K562 (cell line): ENCODE results near the gene LCMT2. TPM values are rescaled to one million over a fixed set of nuclear protein-coding genes. Genes with fewer than 3 reads are reported as not detected.

ENCODE experiments used
- CXXC5 ChIP-seq: fragments of 250-450 bp; sonication (Bioruptor Pico); IDR thresholded peaks from 2 replicates; pipeline ENCODE4 v1.8.0; 2022; ENCODE audit warnings: inconsistent platforms, mild to moderate bottlenecking, moderate library complexity
- DDX20 ChIP-seq: fragments of 450-650 bp; IDR thresholded peaks from 2 replicates; pipeline ENCODE4 v1.6.1; 2016; ENCODE audit warnings: missing genetic modification characterization, low read depth, mild to moderate bottlenecking, missing compliant biosample characterization, moderate library complexity
- FUS ChIP-seq: fragments of 200-400 bp; formaldehyde crosslinking; optimal IDR thresholded peaks from 2 replicates; pipeline ENCODE3; 2017; ENCODE audit warnings: low read depth, low read length
- IRF9 ChIP-seq: fragments of 450-650 bp; IDR thresholded peaks from 2 replicates; pipeline ENCODE4 v1.6.1; 2016; ENCODE audit warnings: missing biosample characterization, missing genetic modification characterization
- KLF1 ChIP-seq: fragments of 450-650 bp; IDR thresholded peaks from 2 replicates; pipeline ENCODE4 v1.6.1; 2016; ENCODE audit warnings: missing genetic modification characterization, missing compliant biosample characterization
- MTA2 ChIP-seq: fragments of 450-650 bp; IDR thresholded peaks from 2 replicates; pipeline ENCODE4 v1.6.1; 2016; ENCODE audit warnings: low read depth
- MYNN ChIP-seq, 2 experiments: sonication (generic); formaldehyde crosslinking in 1 of 2; IDR thresholded peaks; 2 replicates each; pipeline versions ENCODE4 v1.5.0 to v1.6.1; 2016 to 2020; ENCODE audit warnings: antibody characterized with exemption in 1 of 2, missing genetic modification reagents in 1 of 2
- NFE2L1 ChIP-seq: fragments of 450-650 bp; IDR thresholded peaks from 2 replicates; pipeline ENCODE4 v1.6.1; 2016; ENCODE audit warnings: missing genetic modification characterization, low read depth, mild to moderate bottlenecking, missing compliant biosample characterization, moderate library complexity, borderline replicate concordance
- PRPF4 ChIP-seq: fragments of 200-400 bp; formaldehyde crosslinking; IDR thresholded peaks from one replicate; pipeline ENCODE4 v1.6.1; 2017; ENCODE audit warnings: low read length, low read depth, mild to moderate bottlenecking; ENCODE audit not compliant: insufficient read depth, poor library complexity, severe bottlenecking
- RFX5 ChIP-seq: IDR thresholded peaks from 2 replicates; pipeline ENCODE4 v1.6.1; 2011; ENCODE audit warnings: low read depth, mild to moderate bottlenecking, improper control_type of control experiment, low read length
- TCF7L2 ChIP-seq: fragments of 150-350 bp; IDR thresholded peaks from 2 replicates; pipeline ENCODE4 v1.6.1; 2016; ENCODE audit warnings: low read depth, mild to moderate bottlenecking, low read length, moderate library complexity
- TFE3 ChIP-seq: fragments of 450-650 bp; formaldehyde crosslinking; IDR thresholded peaks from 2 replicates; pipeline ENCODE4 v1.4.0; 2020; ENCODE audit warnings: mild to moderate bottlenecking, mixed read lengths
- THAP7 ChIP-seq: fragments of 250-450 bp; sonication (Bioruptor Pico); IDR thresholded peaks from 2 replicates; pipeline ENCODE4 v1.5.0; 2021
- U2AF2 ChIP-seq: fragments of 200-400 bp; formaldehyde crosslinking; optimal IDR thresholded peaks from 2 replicates; pipeline ENCODE3; 2017; ENCODE audit warnings: low read depth, mild to moderate bottlenecking, low read length
- YBX1 ChIP-seq: fragments of 450-650 bp; IDR thresholded peaks from 2 replicates; pipeline ENCODE4 v1.7.1; 2016; ENCODE audit warnings: mild to moderate bottlenecking
- ZBTB12 ChIP-seq: fragments of 250-450 bp; sonication (Bioruptor Pico); IDR thresholded peaks from 2 replicates; pipeline ENCODE4 v1.4.0; 2020
- ZNF707 ChIP-seq: fragments of 250-450 bp; sonication (Bioruptor Pico); conservative IDR thresholded peaks from 2 replicates; pipeline ENCODE4 v1.8.0; 2022; ENCODE audit warnings: inconsistent platforms, mild to moderate bottlenecking, moderate library complexity
- ZNF717 ChIP-seq: fragments of 250-450 bp; sonication (Bioruptor Pico); IDR thresholded peaks from 2 replicates; pipeline ENCODE4 v1.5.0; 2021
- polyA plus RNA-seq, 8 experiments: library from polyadenylated mRNA; depleted of rRNA in 4 of 8; stranded (reverse) in 5 of 8; unstranded in 3 of 8; fragments of >200 nt; fragmentation: Nextera tagmentation in 2 of 8; fragmentation: Illumina TruSeq in 1 of 8; extraction: Ambion mirVana in 2 of 8; extraction: Trizol in 1 of 8; gene quantifications; 2 replicates each; pipeline versions ENCODE4 v1.2.1 to v1.2.3, GENCODE V29; 2011 to 2014; ENCODE audit warnings: inconsistent platforms in 1 of 8, missing spikeins in 1 of 8
- total RNA-seq, 7 experiments: library from RNA; depleted of rRNA in 6 of 7; stranded (reverse); fragments of >200 nt in 6 of 7; fragmentation: Illumina TruSeq in 2 of 7; extraction: Trizol in 2 of 7; gene quantifications; 2 replicates each; pipeline versions ENCODE4 v1.2.1 to v1.2.3, GENCODE V29; 2011 to 2021; ENCODE audit warnings: low replicate concordance in 1 of 7
- TF ChIP-seq, protein P1 (sequence below): fragments of 250-450 bp; sonication (Bioruptor Pico); IDR thresholded peaks from 2 replicates; pipeline ENCODE4 v1.4.0; 2020; ENCODE audit warnings: mild to moderate bottlenecking, moderate library complexity
- TF ChIP-seq, protein P2 (sequence below): fragments of 250-450 bp; sonication (Bioruptor Pico); IDR thresholded peaks from 2 replicates; pipeline ENCODE4 v1.9.0; 2021; ENCODE audit warnings: mild to moderate bottlenecking

The LCMT2 gene
- total and polyA plus RNA-seq, 9 of the 15 experiments (the other 6 are each of a cell fraction or from before 2014, with no cell fraction given): 2.5 to 22.3 (median 15.2) TPM

GRCh38 chr15:43370975-43371974, 40.9 kb upstream of the LCMT2 start, which contains the start of the genes TUBGCP4 and ZSCAN29 (continued):
- TF ChIP-seq, protein P1, sequence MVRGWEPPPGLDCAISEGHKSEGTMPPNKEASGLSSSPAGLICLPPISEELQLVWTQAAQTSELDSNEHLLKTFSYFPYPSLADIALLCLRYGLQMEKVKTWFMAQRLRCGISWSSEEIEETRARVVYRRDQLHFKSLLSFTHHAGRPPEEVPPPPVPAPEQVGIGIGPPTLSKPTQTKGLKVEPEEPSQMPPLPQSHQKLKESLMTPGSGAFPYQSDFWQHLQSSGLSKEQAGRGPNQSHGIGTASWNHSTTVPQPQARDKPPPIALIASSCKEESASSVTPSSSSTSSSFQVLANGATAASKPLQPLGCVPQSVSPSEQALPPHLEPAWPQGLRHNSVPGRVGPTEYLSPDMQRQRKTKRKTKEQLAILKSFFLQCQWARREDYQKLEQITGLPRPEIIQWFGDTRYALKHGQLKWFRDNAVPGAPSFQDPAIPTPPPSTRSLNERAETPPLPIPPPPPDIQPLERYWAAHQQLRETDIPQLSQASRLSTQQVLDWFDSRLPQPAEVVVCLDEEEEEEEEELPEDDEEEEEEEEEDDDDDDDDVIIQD (CRISPR knock-in tag): no peak
- TF ChIP-seq U2AF2 (no peak), ZNF717 (no peak), IRF9 (no peak), TFE3 (CRISPR knock-in tag) (no peak), FUS (no peak), MYNN (IDR thresholded peaks at IDR 0.05) (0 out of 2 replicates have a peak, but pooled peaks have one; percentile 40), MYNN (CRISPR knock-in tag; IDR thresholded peaks at IDR 0.05) (no peak), YBX1 (no peak), KLF1 (0 out of 2 replicates have a peak, but pooled peaks have one; percentile 30), RFX5 (no peak), NFE2L1 (no peak), CXXC5 (CRISPR knock-in tag) (peak; percentile 50), TCF7L2 (no peak), DDX20 (tag) (no peak), ZBTB12 (no peak), MTA2 (no peak; the same call in 1 of the 2 replicates), PRPF4 (no peak), THAP7 (CRISPR knock-in tag) (no peak), ZNF707 (no peak)
- TF ChIP-seq, protein P2, sequence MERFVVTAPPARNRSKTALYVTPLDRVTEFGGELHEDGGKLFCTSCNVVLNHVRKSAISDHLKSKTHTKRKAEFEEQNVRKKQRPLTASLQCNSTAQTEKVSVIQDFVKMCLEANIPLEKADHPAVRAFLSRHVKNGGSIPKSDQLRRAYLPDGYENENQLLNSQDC (CRISPR knock-in tag): no peak
